HepG2 (cell line): Measurements from ENCODE around the gene HAUS2. TPM values are rescaled to one million over a fixed set of nuclear protein-coding genes. Genes with fewer than 3 reads are reported as not detected.

Source experiments
- ATAC-seq: fragments of 200-7000 bp; cut with Tn5 transposase; 3 replicates; pipeline ENCODE4 v1.9.1; 2020; ENCODE audit warnings: mild to moderate bottlenecking, moderate library complexity
- BruUV-seq: library from RNA; stranded (reverse); fragments of 400-500 nt; replicated peaks from 2 replicates; lab custom pipeline; 2021; lab: Mats Ljungman, UMichigan
- CTCF ChIA-PET: fragments of 300-600 bp; formaldehyde crosslinking; extraction: SDS; loops from one replicate; lab custom pipeline; 2021; ENCODE audit warnings: low total read pairs, inconsistent platforms, low intra/inter-chr PET ratio; lab: Yijun Ruan, JAX
- POLR2A ChIA-PET: fragments of 350-600 bp; sonication (Branson Sonifier 250); formaldehyde crosslinking; loops from one replicate; lab custom pipeline; 2020; ENCODE audit warnings: antibody characterized with exemption, inconsistent platforms; lab: Yijun Ruan, JAX
- DNase-seq: peaks from one replicate; pipeline ENCODE4 v3.0.0-alpha.2; 2015; ENCODE audit warnings: low spot score
- FAIRE-seq: peaks from 3 replicates; lab custom pipeline; 2011; peaks lifted over from hg19 to GRCh38; lab: Jason Lieb, UNC
- H2AFZ ChIP-seq: one replicate; pipeline ENCODE4 v1.6.1; 2011; ENCODE audit warnings: low read length, inconsistent platforms
- H3K27ac ChIP-seq: fragments of 300-600 bp; 3 replicates; pipeline ENCODE4 v1.8.0; 2011; ENCODE audit warnings: mixed run types, mild to moderate bottlenecking, mixed read lengths, low read length, inconsistent platforms; ENCODE audit not compliant: insufficient read depth; ENCODE audit errors: extremely low read length
- H3K27me3 ChIP-seq, 2 experiments: fragments of 200-600 bp in 1 of 2; 2 replicates in 1 of 2; 3 replicates in 1 of 2; pipeline versions ENCODE4 v1.6.0 to v1.8.0; 2011; ENCODE audit warnings: low read length in 2 of 2, mild to moderate bottlenecking in 2 of 2, moderate library complexity in 2 of 2, inconsistent platforms in 1 of 2; ENCODE audit not compliant: insufficient read depth in 2 of 2, control insufficient read depth in 1 of 2
- H3K36me3 ChIP-seq, 2 experiments: fragments of 200-600 bp in 1 of 2; replicated peaks in 1 of 2; 2 replicates in 1 of 2; 3 replicates in 1 of 2; pipeline versions ENCODE4 v1.5.1 to v1.8.0; 2011; ENCODE audit warnings: low read length in 2 of 2, inconsistent platforms in 1 of 2; ENCODE audit not compliant: insufficient read depth in 2 of 2, control insufficient read depth in 1 of 2
- H3K4me1 ChIP-seq: 2 replicates; pipeline ENCODE4 v1.5.1; 2012; ENCODE audit warnings: low read length, inconsistent platforms; ENCODE audit not compliant: insufficient read depth
- H3K4me2 ChIP-seq: 2 replicates; pipeline ENCODE4 v1.6.0; 2011; ENCODE audit warnings: low read depth, low read length, inconsistent platforms
- H3K4me3 ChIP-seq, 3 experiments: fragments of 200-600 bp in 1 of 3; sonication (generic), shearing (Covaris generic) in 1 of 3; replicated peaks in 1 of 3; 2 replicates each; pipeline ENCODE4 v1.5.1; 2011 to 2016; ENCODE audit warnings: low read length in 3 of 3, inconsistent platforms in 2 of 3, low read depth in 2 of 3, mild to moderate bottlenecking in 2 of 3, control low read depth in 1 of 3, mixed read lengths in 1 of 3; ENCODE audit not compliant: insufficient read depth in 1 of 3
- H3K79me2 ChIP-seq: one replicate; pipeline ENCODE4 v1.6.1; 2011; ENCODE audit warnings: low read length, inconsistent platforms; ENCODE audit not compliant: insufficient read depth
- H3K9ac ChIP-seq: 2 replicates; pipeline ENCODE4 v1.6.0; 2011; ENCODE audit warnings: mild to moderate bottlenecking, low read depth, low read length, inconsistent platforms; ENCODE audit not compliant: insufficient read depth
- H3K9me3 ChIP-seq: 2 replicates; pipeline ENCODE4 v1.5.1; 2012; ENCODE audit warnings: mild to moderate bottlenecking, low read length
- H4K20me1 ChIP-seq: 2 replicates; pipeline ENCODE4 v1.6.0; 2011; ENCODE audit warnings: inconsistent platforms, mild to moderate bottlenecking, low read length, moderate library complexity; ENCODE audit not compliant: insufficient read depth
- FOXA1 ChIP-seq, 2 experiments: fragments of 450-650 bp in 1 of 2; sonication (generic) in 1 of 2; formaldehyde crosslinking in 1 of 2; IDR thresholded peaks; 2 replicates each; pipeline versions ENCODE4 v1.4.0 to v1.6.1; 2016 to 2020; ENCODE audit warnings: missing genetic modification reagents in 1 of 2
- FOXC1 ChIP-seq: sonication (generic); formaldehyde crosslinking; IDR thresholded peaks from 2 replicates; pipeline ENCODE4 v1.8.0; 2022; ENCODE audit warnings: mild to moderate bottlenecking, missing genetic modification reagents, borderline replicate concordance
- FOXK2 ChIP-seq: fragments of 450-650 bp; IDR thresholded peaks from 2 replicates; pipeline ENCODE4 v1.6.1; 2016
- GZF1 ChIP-seq: sonication (generic); formaldehyde crosslinking; IDR thresholded peaks from 2 replicates; pipeline ENCODE4 v1.5.1; 2020; ENCODE audit warnings: mild to moderate bottlenecking, missing genetic modification reagents
- JUNB ChIP-seq: sonication (generic); formaldehyde crosslinking; IDR thresholded peaks from 2 replicates; pipeline ENCODE4 v1.8.0; 2022; ENCODE audit warnings: missing genetic modification reagents, mild to moderate bottlenecking, borderline replicate concordance
- KAT8 ChIP-seq: IDR thresholded peaks from 2 replicates; pipeline ENCODE4 v1.6.1; 2016; ENCODE audit warnings: missing genetic modification reagents, missing compliant biosample characterization
- SIN3B ChIP-seq: fragments of 150-350 bp; IDR thresholded peaks from 2 replicates; pipeline ENCODE4 v1.6.1; 2014; ENCODE audit warnings: low read length
- SMAD1 ChIP-seq: sonication (generic); formaldehyde crosslinking; IDR thresholded peaks from 2 replicates; pipeline ENCODE4 v1.4.0; 2020; ENCODE audit warnings: missing genetic modification reagents, low read depth, mild to moderate bottlenecking, borderline replicate concordance
- TRIM24 ChIP-seq: sonication (generic); formaldehyde crosslinking; IDR thresholded peaks from 2 replicates; pipeline ENCODE4 v1.8.0; 2022; ENCODE audit warnings: mild to moderate bottlenecking, missing genetic modification reagents
- TSC22D2 ChIP-seq: sonication (generic); formaldehyde crosslinking; IDR thresholded peaks from 2 replicates; pipeline ENCODE4 v1.5.1; 2020; ENCODE audit warnings: missing genetic modification reagents, mild to moderate bottlenecking, borderline replicate concordance
- XBP1 ChIP-seq: sonication (generic); formaldehyde crosslinking; IDR thresholded peaks from 2 replicates; pipeline ENCODE4 v1.5.0; 2020; ENCODE audit warnings: missing genetic modification reagents
- ZNF3 ChIP-seq: IDR thresholded peaks from 2 replicates; pipeline ENCODE4 v1.7.0; 2017; ENCODE audit warnings: inconsistent platforms
- WGBS: methylation state at CpG from one replicate; pipeline ENCODE4 v1.1.6; 2017; ENCODE audit warnings: low lambda C conversion rate; 5-methylcytosine and 5-hydroxymethylcytosine counted together
- in situ Hi-C: cut with HindIII; loops from 2 replicates; pipeline ENCODE4 v1.10.0; 2017; ENCODE audit warnings: low pct_unique_long_range_greater_than_20kb; ENCODE audit not compliant: extremely low pct_ligation_motif_present
- intact Hi-C: fragments of 100-400 bp; cut with micrococcal nuclease; formaldehyde crosslinking; loops from one replicate; pipeline ENCODE4 v1.10.0; 2022; ENCODE audit not compliant: unreplicated experiment
- polyA plus RNA-seq, 8 experiments: library from polyadenylated mRNA; depleted of rRNA in 3 of 8; stranded (reverse) in 7 of 8; unstranded in 1 of 8; fragments of >200 nt; fragmentation: Illumina TruSeq in 4 of 8; extraction: Trizol in 4 of 8; gene quantifications; 2 replicates each; pipeline versions ENCODE4 v1.2.1 to v1.2.3, GENCODE V29; 2011 to 2016; ENCODE audit warnings: low read depth in 4 of 8, missing spikeins in 1 of 8, mixed read lengths in 1 of 8; ENCODE audit not compliant: insufficient read depth in 1 of 8
- total RNA-seq, 5 experiments: library from RNA; depleted of rRNA; stranded (reverse); fragments of >200 nt; fragmentation: Illumina TruSeq; extraction: Trizol; gene quantifications; 2 replicates each; pipeline ENCODE4 v1.2.3, GENCODE V29; 2016; ENCODE audit warnings: low read depth in 1 of 5
- TF ChIP-seq, protein P1 (sequence below): sonication (generic); formaldehyde crosslinking; IDR thresholded peaks from 2 replicates; pipeline ENCODE4 v1.4.0; 2020; ENCODE audit warnings: missing genetic modification reagents
- TF ChIP-seq, protein P2 (sequence below): sonication (generic); formaldehyde crosslinking; IDR thresholded peaks from 2 replicates; pipeline ENCODE4 v1.4.0; 2020; ENCODE audit warnings: missing genetic modification reagents
- TF ChIP-seq, protein P3 (sequence below): sonication (generic); formaldehyde crosslinking; IDR thresholded peaks from 2 replicates; pipeline ENCODE4 v1.4.0; 2020; ENCODE audit warnings: missing genetic modification reagents, mild to moderate bottlenecking, borderline replicate concordance

The HAUS2 gene
- total and polyA plus RNA-seq, 2 of the 13 experiments (the other 11 are each of a cell fraction or from before 2014, with no cell fraction given), result 11.6 to 32.9 TPM

DNA sequence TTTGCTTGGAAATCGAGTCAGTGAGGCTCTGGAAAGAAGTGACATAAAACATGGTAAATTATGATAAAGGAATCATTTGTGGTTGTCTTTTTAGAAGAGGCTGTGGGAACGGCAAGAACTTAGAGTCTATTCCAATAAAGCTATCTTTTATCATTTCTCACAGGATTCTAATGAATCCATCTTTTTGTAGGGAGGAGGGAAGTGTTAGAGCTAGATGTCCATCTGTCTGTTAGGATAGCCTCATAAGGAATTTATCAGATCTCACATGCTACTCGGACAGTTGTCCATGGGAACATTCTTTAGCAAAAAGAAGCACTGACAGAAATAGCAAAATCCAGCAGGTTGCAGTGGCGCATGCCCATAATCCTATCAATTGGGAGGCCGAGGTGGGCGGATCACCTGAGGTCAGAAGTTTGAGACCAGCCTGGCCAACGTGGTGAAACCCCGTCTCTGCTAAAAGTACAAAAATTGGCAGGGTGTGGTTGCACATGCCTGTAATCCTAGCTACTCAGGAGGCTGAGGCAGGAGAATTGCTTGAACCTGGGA, 63.8 kb downstream of the HAUS2 start:
- H3K27me3 ChIP-seq, result no peaks in the 10 kb centered on the region
- H3K9me3 ChIP-seq, result no peaks in the 10 kb centered on the region
- TF ChIP-seq SMAD1 (CRISPR knock-in tag) (no peak), JUNB (CRISPR knock-in tag) (no peak), ZNF3 (CRISPR knock-in tag) (no peak), SIN3B (no peak), FOXA1 (IDR thresholded peaks at IDR 0.05) (no peak), FOXA1 (CRISPR knock-in tag; IDR thresholded peaks at IDR 0.05) (no peak), FOXC1 (CRISPR knock-in tag) (no peak)
- TF ChIP-seq, protein P1, sequence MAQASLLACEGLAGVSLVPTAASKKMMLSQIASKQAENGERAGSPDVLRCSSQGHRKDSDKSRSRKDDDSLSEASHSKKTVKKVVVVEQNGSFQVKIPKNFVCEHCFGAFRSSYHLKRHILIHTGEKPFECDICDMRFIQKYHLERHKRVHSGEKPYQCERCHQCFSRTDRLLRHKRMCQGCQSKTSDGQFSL, result no peak
- ChIA-PET POLR2A (no interaction called here), CTCF (no interaction called here)
- H4K20me1 ChIP-seq, result no peaks in the 10 kb centered on the region
- no peak overlapping the region for H3K4me3 ChIP-seq
- peaks cover 0 to under 1% of the 10 kb centered on the region in 2 experiments; a peak in 2 of 5 replicates for H3K36me3 ChIP-seq
- no TSS peak for BruUV-seq
- WGBS, result 92% methylated on average over 8 of the region's 8 CpGs
- H2AFZ ChIP-seq, result no peak overlapping the region
- intact Hi-C loops, result loop anchor here (5.0 kb wide), 1 partner anchor 660 kb away; no protein-coding TSS in a partner anchor
- no peak for FAIRE-seq
- no peak overlapping the region for H3K9ac ChIP-seq
- no peaks in the 10 kb centered on the region for H3K79me2 ChIP-seq
- H3K4me1 ChIP-seq, result no peaks in the 10 kb centered on the region
- no peak for ATAC-seq
- in situ Hi-C loops, result no loop called here
- no peak for DNase-seq
- H3K27ac ChIP-seq, result no peak overlapping the region
- H3K4me2 ChIP-seq, result no peak overlapping the region

DNA sequence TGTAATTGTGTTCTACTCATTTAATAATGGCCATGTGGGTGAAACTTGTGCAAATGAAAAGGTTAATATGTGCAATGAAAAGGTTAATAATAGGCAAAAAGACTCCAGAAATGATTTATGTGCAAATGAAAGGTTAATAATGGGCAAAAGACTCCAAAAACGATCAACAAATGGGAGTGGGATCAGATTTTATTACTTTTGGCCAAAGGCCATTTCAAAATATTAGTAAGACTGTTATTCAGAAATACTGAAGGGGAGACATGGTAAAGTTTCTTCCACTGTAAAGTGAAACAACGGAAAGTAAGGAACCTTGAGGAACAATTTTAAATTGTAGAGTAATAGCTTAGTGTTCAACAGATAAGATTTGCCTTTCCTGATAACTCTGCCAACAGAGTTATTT, 67.5 kb downstream of the HAUS2 start:
- ATAC-seq (no peak), FAIRE-seq (no peak), DNase-seq (no peak)
- no peaks in the 10 kb centered on the region for H3K9me3 ChIP-seq
- H3K4me3 ChIP-seq, result no peak overlapping the region
- intact Hi-C loops, result no loop called here
- in situ Hi-C loops, result no loop called here
- H2AFZ ChIP-seq, result no peak overlapping the region
- BruUV-seq, result no TSS peak
- H3K27me3 ChIP-seq, result no peaks in the 10 kb centered on the region
- CTCF ChIA-PET, result no interaction called here
- H3K9ac ChIP-seq, result no peak overlapping the region
- H3K27ac ChIP-seq, result no peak overlapping the region
- no peaks in the 10 kb centered on the region for H3K4me1 ChIP-seq
- POLR2A ChIA-PET, result no interaction called here
- peaks cover 2 to 4% of the 10 kb centered on the region in 2 experiments; a peak in 1 of 5 replicates for H3K36me3 ChIP-seq
- H3K79me2 ChIP-seq, result no peaks in the 10 kb centered on the region
- H3K4me2 ChIP-seq, result no peak overlapping the region
- H4K20me1 ChIP-seq, result no peaks in the 10 kb centered on the region
- 73% methylated on average over 2 of the region's 2 CpGs for WGBS
- TF ChIP-seq KAT8 (CRISPR knock-in tag) (no peak), TSC22D2 (CRISPR knock-in tag) (no peak), FOXK2 (no peak), GZF1 (CRISPR knock-in tag) (no peak), TRIM24 (CRISPR knock-in tag) (no peak), XBP1 (CRISPR knock-in tag) (no peak)
- TF ChIP-seq, protein P2, sequence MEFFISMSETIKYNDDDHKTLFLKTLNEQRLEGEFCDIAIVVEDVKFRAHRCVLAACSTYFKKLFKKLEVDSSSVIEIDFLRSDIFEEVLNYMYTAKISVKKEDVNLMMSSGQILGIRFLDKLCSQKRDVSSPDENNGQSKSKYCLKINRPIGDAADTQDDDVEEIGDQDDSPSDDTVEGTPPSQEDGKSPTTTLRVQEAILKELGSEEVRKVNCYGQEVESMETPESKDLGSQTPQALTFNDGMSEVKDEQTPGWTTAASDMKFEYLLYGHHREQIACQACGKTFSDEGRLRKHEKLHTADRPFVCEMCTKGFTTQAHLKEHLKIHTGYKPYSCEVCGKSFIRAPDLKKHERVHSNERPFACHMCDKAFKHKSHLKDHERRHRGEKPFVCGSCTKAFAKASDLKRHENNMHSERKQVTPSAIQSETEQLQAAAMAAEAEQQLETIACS (CRISPR knock-in tag), result no peak
- TF ChIP-seq, protein P3, sequence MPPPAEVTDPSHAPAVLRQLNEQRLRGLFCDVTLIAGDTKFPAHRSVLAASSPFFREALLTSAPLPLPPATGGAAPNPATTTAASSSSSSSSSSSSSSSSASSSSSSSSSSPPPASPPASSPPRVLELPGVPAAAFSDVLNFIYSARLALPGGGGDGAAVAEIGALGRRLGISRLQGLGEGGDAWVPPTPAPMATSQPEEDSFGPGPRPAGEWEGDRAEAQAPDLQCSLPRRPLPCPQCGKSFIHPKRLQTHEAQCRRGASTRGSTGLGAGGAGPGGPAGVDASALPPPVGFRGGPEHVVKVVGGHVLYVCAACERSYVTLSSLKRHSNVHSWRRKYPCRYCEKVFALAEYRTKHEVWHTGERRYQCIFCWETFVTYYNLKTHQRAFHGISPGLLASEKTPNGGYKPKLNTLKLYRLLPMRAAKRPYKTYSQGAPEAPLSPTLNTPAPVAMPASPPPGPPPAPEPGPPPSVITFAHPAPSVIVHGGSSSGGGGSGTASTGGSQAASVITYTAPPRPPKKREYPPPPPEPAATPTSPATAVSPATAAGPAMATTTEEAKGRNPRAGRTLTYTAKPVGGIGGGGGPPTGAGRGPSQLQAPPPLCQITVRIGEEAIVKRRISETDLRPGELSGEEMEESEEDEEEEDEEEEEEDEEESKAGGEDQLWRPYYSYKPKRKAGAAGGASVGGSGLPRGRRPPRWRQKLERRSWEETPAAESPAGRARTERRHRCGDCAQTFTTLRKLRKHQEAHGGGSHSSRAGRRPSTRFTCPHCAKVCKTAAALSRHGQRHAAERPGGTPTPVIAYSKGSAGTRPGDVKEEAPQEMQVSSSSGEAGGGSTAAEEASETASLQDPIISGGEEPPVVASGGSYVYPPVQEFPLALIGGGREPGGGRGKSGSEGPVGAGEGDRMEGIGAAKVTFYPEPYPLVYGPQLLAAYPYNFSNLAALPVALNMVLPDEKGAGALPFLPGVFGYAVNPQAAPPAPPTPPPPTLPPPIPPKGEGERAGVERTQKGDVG (CRISPR knock-in tag), result no peak
